HG02981 (cell line): ENCODE data around the gene PTPN5.

Experiments used
- ATAC-seq: cut with Tn5 transposase; IDR thresholded peaks from one replicate; pipeline ENCODE4 v1.9.1; 2021; ENCODE audit warnings: mild to moderate bottlenecking, moderate library complexity; ENCODE audit not compliant: unreplicated experiment

Gene PTPN5

GRCh38 chr11:18743365-18743764 is 48.2 kb downstream of the PTPN5 start:
- no peak for ATAC-seq

DNA sequence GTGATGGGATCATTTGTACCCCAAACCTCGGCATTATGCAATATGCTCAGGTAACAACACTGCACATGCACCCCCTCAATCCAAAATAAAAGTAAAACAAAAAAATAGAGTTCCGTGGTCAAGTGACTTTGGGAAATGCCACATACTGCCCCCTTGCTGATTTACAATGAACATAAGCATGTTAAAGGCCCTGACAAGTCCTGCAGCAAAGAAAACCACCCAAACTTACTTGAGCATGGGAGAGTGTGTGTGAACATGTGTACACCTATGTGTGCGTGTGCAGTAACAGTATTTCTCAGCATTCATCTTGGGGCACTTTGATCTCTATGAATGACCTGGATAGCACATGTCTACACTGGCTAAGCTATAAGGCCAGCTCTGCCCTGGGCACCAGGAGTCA is 49.8 kb downstream of the PTPN5 start:
- ATAC-seq: no peak

DNA sequence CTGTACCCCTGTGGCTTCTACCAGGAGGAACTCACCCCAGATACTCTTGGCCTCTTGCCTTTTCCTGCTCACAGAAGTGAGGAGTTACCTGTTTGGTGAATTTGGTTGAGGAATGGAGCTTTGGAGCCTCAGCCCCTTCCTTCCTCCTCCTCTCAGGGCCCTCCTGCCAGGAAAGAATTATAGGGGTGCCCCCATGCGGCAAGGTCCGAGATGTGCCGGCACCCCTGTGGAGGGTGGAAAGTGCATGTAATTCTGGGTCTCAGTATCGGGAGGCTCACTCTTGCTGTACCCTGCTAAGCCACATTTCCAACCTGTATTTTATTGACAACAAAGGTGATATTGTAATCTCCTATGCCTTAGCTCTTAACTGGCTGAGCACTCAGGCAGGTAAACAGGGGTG is 51.9 kb downstream of the PTPN5 start:
- no peak for ATAC-seq

DNA sequence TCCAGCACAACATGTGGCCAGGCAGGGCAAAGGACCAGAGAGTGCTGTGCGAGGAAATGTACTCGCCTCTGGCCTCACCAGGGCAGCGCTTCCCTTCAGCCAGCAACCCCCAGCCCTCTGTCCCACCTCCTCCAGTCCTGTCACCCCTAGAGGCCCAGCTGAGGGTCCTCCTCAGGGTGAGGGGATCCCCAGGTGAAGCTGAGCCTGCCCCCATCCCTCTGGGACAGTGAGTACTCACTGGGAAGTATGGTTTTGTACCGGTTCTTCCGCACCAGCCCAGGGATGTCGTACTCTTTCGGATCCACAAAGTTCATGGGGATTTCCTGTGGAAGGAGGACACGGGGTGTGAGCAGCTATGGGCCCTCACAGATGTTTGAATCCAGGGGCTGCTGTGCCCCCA is 54.0 kb downstream of the PTPN5 start:
- ATAC-seq: no peak

DNA sequence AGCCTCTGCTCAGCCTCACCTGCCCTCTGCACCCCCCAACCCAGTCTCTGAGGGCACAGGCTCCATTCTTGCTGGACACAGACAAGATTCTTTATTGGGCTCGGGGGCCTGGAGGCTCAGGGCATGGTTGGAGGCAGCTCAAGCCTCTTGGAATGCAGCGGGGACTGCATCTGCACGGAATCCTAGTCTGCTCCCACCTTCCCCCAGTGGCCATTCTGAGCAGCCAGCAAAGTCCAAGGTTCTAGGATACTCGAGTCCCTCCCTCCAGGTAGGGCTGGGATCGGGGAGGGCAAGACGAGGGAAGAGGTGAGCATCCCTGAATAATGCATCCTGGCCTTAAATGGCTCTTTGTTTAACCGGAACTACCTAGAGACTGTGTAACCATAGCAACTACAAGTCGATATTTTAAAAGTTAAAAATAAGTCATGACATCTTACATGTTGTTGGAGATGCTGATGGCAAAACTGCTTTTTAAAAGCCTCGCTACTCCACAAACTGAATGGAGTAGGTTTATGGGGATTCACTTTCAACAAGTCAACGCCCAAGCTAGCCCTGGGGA is 54.9 kb downstream of the PTPN5 start:
- no peak for ATAC-seq

DNA sequence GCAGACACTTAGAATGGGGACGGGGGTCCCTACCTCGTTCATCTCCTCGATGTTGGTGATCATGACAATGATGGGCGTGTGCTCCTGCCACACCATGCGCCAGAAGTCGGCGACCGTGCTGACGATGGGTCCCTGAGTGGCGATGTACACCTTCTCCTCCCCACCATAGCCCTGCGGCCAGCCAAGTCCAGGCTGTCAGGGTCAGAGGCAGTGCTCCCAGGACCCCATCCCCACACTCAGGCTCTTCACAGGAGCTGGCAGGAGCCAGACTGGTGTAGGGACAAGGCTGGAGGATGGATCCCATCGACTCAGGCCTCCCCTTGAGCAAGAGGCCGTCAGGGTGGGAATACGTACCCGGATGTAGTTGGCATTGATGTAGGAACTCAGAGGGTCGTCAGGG is 58.4 kb downstream of the PTPN5 start:
- no peak for ATAC-seq

DNA sequence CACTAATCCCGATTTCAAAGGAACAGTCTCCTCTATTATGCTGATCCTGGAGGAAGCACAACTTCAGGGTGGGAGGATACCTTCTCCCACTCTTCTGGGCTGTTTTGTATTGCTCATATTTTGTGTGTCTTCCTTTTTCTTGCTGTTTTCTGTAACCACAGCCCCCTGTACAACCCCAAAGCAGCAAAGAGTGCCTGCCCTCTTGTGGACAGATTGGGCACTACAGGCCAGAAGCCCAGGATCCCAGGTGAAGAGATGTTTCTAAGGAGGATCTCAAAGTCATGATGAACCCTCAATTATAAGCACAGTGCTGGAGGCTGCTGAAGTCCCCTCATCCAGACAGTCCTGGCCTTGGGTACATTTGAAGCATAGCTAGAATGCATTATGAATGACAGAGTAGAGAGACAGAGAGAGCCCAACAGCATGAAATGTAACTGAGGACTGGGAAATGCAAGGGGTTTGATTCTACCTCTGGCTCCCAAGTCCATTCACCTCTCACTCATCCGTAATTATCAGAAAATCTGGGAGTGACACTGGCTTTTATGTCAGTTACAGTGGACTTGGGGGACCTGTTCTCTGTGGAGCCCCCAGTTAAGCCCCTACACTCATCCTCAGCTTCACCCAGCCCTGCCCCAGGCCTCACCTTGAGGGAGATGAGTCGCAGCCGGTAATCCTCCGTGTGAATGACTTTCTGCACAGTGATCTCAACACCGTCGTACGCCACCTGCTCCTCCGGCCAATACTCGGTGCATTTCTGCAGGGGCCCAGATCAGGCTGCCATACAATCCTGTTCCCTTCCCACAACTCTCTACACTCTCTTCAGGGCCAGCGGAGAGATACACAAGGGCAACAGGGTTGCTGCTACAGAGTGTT is 59.4 kb downstream of the PTPN5 start:
- peak; percentile 51 for ATAC-seq

GRCh38 chr11:18731441-18731840 is 60.2 kb downstream of the PTPN5 start:
- no peak for ATAC-seq

DNA sequence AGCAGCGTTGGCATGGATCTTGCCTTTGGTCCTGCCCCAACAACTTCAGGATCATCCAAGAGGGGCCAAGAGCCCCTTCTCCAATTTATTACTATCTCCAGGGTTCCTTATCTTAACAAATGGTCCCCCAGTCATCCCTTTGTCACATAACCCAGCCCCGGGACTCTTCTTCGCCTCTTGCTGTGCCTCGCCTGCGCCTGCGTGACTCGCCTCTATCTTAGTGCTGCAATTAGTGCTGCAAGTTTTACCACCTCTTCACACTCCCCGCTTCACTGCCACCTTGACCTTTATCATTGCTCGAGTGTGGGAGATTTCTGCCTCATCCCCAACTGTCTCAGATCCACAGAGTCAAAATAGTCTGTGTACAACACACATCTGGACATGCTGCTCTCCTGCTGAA is 61.6 kb downstream of the PTPN5 start:
- ATAC-seq: no peak

- no peak for ATAC-seq
Observed at GRCh38 chr11:18729426-18729825, 62.2 kb downstream of the PTPN5 start.

- ATAC-seq: no peak
Observed at GRCh38 chr11:18728658-18729057, 62.9 kb downstream of the PTPN5 start.

DNA sequence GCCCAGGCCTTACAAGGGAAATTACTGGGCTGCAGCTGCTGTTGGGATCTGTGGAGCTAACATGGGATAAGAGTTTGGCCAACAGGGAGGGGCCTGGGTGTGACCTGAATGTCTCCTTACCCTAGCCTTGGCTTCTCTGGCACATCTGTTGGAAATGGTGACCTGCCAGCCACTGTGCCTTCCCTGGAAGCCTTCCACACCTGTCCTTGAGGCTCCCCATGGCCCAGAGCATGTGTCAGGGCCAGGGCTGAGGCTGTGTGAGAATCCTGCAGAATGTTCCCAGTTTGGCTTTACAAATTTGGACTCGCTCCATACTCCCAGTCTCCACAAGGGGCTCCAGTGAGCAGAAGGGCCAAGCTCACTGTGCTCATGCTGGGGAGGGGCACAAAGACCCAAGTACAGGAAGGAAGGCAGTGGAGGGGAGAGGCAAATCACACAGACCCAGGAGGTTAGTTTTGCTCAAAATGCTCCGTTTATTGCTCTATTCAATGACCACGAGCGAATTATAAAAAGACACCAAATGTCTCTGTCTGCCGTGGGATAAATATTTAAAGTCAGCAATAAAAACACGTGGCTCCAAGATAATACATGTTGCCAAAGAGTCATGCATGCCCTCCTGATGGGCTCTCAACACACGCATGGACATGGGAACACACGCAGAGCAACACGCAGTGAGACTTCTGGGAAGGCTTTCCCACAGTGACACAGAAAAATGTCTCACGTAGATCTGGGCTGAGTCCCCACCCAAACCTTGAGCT is 63.9 kb downstream of the PTPN5 start:
- peak; percentile 55 for ATAC-seq

GRCh38 chr11:18726040-18726439 is 65.6 kb downstream of the PTPN5 start, which contains the start of gene IGSF22:
Gene IGSF22, minus strand, starts transcription at chr11:18726188. Its CDS starts 1,952 bp downstream, at chr11:18724236.
- ATAC-seq: no peak

- no peak for ATAC-seq
Observed at GRCh38 chr11:18723991-18724390, 67.6 kb downstream of the PTPN5 start.

GRCh38 chr11:18722293-18722637 is 69.3 kb downstream of the PTPN5 start:
- ATAC-seq: no peak

DNA sequence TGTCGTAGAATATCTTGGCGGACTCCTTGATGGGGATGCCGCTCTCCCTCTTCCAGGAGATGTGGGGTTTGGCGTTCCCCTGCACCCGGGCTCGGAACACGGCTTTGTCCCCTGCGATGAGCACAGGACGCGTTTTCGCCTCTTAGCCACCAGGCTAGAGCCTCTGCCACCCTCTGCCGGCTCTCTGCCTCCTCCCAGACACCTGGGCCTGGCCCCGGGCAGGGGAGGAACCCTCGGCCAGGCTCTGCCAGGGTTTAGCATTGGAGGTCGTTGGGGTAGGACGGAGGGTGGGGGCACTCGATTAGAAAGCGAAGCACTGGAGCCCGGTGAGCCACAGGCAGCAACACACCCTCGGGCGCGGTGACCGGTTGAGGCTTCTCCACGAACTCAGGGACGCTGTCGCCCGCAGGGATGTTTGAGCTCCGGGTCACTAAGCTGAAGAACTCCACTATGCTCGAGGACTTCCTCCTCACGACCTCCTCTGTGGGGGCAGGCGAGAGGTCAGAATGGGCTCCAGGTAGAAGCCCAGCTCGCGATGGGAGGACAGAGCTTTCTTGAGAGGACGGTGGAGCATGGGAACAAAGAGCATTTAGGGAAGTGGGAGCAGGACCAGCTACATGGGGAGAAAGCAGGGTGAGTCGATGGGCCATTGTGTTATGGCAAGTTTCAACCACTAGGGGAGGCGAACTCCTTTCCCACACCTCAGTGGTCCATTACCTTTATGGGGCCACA is 69.9 kb downstream of the PTPN5 start:
- peak; percentile 62 for ATAC-seq

GRCh38 chr11:18720808-18721560 is 70.6 kb downstream of the PTPN5 start:
- ATAC-seq: peak; percentile 57

DNA sequence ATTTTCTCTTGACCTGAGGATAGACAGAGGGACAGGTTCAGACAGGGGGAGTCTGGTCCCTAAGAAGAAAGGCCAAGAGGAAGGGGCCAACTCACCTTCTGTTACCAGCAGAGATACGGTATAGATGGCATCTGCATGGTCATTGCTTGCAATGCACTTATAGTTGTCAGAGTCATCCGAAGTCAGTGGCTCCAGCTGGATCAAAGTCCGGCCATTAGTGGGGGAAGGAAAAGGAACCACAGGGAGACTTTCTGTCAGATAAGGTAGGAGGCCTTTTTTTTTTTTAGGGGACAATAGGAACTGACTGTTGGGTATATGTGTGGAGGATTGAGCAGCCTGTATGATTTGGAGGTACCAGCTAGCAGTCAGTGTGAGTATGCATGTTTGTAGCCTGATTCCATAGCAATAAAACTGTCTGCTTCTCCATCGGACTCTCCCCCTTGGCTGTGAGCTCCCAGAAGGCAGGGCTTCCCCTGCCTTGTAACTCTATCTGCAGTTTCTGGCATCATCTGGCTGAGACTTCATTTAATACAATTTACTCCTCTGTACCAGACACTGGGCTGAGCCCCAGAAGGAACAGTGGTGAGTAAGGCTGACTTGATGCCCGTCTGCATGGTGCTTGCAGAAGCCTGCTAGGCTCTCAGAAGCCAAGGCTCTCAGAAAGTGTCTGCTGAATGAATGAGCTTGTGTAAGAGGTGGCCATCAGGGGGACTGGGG is 71.3 kb downstream of the PTPN5 start:
- ATAC-seq: no peak

DNA sequence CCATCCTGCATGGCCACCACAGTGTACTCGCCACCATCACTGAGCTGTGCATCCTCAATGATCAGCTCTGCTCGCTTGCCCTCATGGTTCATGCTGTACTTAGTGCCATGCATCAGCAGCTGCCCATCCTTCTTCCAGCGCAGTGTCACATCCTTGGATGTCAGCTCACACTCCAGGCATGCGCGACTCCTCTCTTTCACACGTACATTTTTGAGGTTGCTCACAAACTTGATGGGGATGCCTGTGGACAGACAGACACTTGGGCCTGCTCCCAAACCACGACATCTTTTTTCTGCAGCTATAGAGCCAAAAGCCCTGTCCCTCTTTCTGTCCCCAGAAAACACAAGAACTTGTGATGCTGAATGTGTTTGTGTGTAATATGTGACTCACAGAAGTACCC is 76.1 kb downstream of the PTPN5 start:
- no peak for ATAC-seq

- no peak for ATAC-seq
Observed at GRCh38 chr11:18714443-18714780, 77.2 kb downstream of the PTPN5 start.
